H1 (cell line): ENCODE results near the gene HLF. TPM values are rescaled to one million over a fixed set of nuclear protein-coding genes. Genes with fewer than 3 reads are reported as not detected.

Experiments
- polyA plus RNA-seq, 7 experiments: library from polyadenylated mRNA; depleted of rRNA in 3 of 7; stranded (reverse) in 5 of 7; unstranded in 2 of 7; fragments of >200 nt in 5 of 7; fragments of 200-250 nt in 2 of 7; gene quantifications; 1 replicate in 5 of 7; 2 replicates in 1 of 7; 4 replicates in 1 of 7; pipeline versions ENCODE4 v1.2.1 to v1.2.3, GENCODE V29; 2011 to 2013; ENCODE audit warnings: missing spikeins in 2 of 7, mixed read lengths in 2 of 7
- total RNA-seq: library from RNA; stranded (reverse); fragmentation: NEBNext Ultra II Directional; extraction: Animal tissue kit (Norgen Biotek cat#: 25700); gene quantifications from 2 replicates; pipeline ENCODE4 v1.2.1, GENCODE V29; 2021
- TF ChIP-seq, protein P1 (sequence below): IDR thresholded peaks from 2 replicates; pipeline ENCODE4 v1.6.1; 2012; ENCODE audit warnings: low read length, inconsistent platforms

HLF gene
- total and polyA plus RNA-seq, 2 of the 8 experiments (the other 6 are each of a cell fraction or from before 2014, with no cell fraction given): 0.39 to 0.60 TPM

DNA sequence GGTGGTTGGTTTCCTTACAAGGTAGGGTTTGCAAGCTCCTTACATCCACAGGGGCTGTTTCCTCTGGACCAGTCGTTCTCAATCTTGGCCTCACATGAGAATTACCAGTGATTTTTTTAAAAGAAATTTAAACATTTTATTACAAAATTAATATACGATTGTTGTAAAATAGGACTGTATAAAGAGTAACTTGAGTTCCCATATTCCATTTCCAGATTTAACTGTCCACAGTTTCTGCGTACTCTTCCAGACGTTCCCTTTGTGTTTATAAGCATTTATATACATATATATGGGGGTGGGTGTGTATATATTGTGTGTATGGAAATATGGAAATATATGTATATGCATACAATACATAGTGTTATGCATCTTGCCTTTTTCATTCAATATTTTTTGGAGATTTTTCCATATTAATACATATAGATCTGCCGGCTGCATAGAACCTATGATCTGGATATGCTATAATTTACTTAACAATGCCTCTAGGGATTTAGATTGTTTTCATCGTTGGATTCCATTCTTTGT lies 31.5 kb downstream of the HLF start (continued):
- TF ChIP-seq, protein P1, sequence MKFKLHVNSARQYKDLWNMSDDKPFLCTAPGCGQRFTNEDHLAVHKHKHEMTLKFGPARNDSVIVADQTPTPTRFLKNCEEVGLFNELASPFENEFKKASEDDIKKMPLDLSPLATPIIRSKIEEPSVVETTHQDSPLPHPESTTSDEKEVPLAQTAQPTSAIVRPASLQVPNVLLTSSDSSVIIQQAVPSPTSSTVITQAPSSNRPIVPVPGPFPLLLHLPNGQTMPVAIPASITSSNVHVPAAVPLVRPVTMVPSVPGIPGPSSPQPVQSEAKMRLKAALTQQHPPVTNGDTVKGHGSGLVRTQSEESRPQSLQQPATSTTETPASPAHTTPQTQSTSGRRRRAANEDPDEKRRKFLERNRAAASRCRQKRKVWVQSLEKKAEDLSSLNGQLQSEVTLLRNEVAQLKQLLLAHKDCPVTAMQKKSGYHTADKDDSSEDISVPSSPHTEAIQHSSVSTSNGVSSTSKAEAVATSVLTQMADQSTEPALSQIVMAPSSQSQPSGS: no peak
